GM21526 (cell line): ENCODE measurements around the gene CCDC88C.

Experiments
- ATAC-seq: cut with Tn5 transposase; IDR thresholded peaks from one replicate; pipeline ENCODE4 v1.9.1; 2021; ENCODE audit warnings: moderate library complexity; ENCODE audit not compliant: unreplicated experiment, low FRiP score

Gene CCDC88C

DNA sequence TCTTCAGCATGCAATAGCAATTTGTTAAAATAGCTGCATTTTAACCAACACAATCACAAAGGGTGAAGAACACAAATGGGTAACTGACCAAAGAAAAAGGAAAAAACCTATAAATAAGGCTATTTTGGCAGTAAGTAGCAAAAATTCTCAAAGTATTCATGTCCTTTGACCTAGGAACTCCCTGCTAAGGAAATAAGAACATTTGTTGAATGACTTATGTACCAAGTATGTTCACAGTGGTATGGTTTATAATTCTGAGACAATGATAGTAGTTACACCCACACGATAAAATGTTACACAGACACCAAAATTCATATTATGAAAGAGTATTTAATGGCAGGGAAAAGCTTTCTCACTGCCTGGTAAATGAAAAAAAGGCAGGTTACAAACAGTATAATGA is 16.9 kb downstream of the CCDC88C start:
- ATAC-seq, result no peak

DNA sequence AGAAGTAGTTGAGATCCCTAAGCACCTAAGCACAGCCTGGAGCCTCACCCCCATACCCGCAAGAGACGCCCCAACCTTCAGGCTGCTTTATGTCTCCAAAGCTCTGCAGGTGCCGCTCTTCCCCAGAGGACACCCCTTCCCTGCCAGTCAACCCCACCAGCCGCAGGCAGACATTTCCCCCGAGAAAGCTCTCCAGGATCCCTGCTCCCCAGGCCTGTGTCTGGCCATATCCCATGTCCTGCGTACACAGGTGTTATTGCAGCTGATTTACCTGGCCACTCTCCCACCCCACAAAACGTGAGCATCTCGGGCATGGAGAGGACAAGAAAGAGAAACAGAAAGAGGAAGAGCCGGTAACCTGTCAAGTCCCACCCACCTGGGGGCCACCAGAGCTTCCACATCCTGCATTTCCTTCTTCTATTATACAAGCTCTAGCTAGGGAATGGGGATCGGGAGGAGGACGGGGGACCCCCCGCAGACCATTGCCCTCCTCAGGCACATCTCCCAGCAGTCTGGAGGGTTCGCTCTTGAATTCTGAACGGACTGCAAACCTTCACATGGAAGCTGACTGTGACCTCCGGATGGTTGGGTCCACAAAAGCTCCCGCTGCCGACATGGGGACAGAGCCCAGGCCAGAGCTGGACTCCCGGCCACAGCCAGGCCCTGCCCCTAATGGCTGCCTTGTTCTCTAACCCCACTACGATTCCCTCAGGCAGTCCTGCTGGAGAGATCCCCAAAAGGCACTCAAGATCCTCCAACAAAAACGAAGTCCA is 17.6 kb downstream of the CCDC88C start:
- no peak for ATAC-seq

DNA sequence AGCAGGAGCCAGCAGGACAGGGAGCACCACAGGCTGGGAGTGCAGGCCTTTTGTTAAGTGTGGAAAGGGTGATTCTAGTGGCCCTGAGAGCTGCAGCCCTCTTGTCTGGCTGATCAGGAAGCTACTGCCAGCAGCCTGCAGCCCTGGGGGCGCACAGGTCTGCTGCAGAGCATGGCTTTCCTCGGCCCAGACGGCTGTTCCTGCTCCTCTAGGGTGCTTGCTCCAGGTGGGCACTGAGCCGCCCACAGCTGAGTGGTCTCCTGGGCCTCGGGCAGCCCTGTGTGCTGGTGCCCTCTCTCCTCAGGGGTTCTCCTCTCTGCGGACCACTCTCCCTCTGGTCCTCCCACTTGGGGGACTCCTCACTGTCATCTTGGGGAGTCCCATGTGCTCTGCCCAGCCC is 18.9 kb downstream of the CCDC88C start:
- no peak for ATAC-seq

DNA sequence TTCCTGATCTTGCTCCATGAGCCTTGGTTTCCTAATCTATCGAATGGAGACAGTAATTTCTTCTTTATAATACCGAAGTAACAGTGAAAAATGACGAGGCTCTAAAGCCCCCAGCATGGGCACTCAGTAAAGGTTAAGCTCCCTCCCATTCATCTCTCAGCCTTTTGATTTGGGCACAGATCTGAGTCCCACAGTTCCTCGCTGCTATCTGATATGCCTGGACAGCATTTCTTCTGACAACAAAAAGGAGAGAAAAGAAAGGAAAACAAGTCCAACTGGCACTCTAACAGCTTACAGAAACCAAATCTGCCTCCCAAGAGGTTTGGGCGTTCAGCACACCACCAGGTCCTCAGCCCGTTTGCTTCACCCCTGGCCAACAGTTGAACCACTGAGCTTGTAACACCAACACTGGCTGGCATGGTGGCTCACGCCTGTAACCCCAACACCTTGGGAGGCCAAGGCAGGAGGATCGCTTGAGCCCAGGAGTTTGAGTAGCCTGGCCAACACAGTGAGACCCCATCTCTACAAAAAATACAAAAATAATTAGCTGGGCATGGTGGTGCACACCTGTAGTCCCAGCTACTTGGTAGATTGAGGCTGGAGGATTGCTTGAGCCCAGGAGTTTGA is 19.5 kb downstream of the CCDC88C start:
- no peak for ATAC-seq

DNA sequence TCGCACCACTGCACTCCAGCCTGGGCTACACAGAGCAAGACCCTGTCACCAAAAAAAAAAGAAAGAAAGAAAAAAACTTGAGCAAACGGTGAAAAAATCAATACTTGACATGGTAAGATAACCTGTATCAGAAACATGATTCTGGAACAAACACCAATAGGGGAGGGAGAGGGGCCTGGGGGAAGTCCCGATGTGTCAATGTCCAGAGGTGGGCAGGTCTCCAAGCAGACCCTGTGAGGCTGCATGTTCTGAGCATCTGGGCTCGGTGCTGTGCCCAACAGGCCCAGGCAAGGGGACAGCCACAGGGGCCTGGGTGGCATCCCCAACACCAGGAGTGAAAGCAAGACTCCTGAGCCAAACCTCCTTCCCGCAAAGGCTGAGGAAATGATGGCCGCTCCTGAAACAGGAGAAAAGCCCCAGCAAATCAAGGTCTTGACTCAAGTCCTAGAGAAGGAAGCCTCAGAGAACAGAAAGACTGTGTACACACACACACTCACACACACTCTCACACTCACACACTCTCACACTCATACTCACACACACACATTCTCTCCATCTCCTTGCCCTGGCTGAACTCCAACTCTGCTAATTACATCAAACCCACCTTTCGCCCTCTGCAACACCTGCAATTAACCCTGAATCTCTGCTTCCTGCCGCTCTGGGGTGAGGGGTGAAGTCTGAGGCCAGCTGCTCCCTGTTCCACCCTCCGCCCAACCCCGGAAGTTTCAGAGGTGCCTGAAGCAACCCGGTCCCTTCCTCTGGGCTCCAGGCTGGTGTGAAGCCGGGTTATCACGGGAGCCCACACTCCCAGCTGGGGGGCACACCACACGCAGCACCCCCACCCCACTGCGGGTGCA is 20.4 kb downstream of the CCDC88C start:
- ATAC-seq, result peak; percentile 60

DNA sequence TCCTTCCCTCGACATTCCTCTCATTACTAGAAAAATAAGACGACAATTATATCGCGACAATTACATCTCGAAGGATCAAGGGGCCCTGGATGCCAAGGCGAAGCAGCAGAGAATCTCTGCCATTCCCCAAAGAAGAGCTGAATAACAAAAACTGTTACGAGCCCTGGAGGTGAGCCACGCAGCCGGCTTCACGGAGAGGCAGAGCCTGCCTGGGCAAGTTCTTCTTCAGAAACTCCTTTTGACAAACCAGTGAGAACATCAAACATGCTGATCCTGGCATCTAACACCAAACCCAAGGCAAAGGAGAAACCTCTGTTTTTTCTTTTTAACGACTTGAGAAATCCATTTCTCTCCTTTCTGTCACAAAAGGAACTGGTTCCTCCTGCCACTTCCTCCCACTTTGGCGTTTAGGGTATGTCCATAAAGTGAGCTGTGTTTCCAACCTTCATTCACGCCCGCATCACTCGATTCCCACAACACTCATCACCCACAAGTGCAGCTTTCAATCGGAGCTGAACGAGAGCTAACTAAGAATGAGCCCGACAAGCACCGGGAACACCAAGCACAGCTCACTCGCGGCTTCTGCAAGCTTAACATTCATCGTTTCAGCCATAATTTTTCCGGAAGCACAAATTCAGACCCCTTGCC is 21.5 kb downstream of the CCDC88C start:
- ATAC-seq, result no peak

DNA sequence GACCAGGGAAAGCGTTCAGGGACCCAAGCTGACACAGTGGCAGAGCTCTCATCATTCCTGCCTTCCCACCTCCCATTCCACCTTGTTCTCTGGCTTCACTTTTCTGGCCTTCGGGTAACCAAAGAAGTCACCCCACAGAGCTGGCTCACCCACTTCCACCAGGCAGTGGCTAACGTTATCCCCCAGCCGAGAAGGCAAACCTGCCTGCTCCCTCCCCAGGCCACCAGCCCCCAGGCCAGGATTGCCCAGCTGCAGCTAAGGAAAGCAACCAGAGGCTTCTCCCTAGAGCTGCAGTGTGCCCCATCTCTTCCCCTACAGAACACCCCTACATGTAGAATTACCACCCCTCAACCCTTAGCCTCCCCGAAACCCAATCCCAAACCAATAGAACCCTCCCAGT is 22.2 kb downstream of the CCDC88C start:
- no peak for ATAC-seq

DNA sequence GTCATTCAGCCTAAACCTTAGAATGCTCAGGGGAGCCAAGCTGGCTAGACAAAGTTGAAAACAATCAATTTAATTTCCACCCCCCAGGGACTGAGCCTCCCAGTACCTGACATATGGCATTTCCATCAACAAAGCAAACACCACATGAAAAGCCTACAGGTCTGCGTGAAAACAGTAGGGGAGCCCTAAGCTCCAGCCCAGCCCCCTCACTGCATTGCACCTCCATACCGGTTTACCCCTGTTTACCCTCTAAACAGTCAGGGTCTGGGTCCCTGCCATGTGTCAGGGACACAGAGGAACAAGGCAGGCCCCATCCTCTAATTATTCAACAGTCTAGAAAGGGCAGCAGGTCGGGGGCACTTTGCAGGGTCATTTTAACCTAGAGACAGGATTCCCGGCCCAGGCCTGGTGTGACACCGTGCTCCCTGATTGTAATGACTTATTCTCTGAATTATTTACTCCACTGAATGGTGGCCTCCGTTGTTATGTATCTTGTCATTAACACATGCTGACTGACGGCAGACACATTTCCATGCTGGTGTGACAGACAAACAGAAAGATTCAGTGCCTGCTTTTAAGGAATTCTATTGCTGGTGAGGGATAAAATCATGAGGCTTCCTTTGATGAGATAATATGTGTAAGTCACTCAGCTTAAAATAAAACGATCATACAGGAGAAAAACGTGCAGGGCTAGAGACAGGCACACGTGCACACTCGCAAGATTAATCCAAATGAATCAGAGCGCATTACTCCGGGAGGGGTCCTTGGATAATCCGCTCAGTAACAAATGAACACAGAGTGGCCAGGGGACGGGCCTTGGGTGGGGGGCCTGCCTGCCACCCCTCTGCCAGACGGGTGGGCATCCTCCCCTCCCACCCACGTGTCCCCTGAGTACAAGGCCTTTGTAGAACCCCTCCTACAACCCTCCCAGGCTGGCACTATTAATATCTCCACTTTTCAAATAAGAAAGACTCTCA is 23.2 kb downstream of the CCDC88C start:
- ATAC-seq, result no peak

DNA sequence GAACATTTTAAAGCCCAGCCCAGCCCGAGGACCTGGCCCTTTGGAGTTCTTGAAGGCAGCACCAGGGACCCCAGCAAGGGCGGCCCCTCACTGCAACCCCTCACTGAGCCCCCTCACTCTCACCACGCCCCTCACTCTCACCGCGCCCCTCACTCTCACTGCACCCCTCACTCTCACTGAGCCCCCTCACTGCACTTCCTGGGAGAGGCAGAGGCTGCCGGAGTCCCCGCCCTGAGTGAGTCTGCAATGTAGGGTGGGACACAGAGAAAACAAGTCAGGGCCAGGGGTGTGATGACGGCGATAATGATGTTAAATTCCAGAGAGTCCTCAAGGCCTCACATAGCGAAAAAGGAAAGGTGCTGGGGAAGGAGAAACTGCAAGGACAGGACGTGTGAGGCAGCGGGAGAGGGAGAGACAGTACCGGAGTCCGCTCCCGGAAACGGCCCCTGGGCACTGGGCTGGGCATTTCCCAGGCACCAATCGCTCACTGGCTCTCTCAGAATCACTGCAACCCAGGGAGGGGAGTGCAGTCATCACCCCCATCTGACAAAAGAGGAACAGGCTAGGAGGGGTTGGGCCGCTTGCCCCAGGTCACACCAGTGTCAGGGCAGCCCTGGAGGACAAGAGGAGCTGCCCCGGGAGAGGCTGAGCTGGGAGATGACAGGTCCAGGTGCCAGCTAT is 24.9 kb downstream of the CCDC88C start:
- no peak for ATAC-seq

DNA sequence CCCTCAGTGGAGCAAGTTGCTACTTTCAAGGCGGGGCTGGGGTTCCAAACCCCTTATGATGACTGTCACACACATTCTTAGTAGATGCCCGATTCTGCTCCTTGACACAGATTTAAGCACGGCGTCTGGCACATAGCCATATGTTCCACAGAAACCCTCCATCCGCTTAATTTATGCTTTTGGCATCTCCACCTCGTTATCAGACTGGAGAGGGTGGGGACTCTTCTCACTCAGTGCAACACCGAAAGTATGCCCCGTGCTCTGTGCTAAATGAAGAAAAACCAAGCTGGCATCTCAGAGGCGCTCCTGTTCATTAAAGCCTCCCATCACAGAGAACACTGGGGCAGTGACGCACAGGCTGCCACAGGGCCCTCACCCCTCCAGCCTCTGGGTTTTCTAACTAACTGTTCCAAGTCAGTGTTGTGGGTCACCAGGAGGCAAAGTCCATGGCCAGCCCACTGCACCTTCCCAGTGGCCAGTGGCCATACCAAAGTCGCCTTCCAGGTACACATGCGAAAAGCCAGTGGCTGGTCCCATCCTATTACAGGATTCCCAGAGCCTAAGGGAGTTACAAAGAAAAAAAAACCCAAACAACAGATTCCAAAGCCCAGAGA is 27.3 kb downstream of the CCDC88C start:
- ATAC-seq, result no peak

DNA sequence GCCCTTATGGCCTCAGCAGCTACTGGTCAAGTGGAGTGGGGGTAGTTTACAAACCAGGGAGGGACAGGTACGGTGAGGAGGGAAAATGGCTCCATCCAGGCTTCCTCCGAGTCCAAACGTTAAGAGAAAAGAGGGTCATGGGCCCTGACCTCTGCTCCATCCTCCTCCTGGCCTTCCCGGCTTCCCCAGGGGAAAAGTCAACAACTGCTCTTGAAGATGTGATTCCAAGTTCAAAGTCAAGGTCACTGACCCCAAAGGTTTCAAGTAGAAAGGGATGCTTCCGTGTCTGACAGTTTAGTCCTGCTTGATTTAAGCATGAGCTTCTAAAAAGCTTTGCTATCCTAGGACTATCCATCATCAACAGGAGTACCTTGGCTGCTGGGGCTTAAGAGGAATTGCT is 28.5 kb downstream of the CCDC88C start:
- ATAC-seq, result no peak

DNA sequence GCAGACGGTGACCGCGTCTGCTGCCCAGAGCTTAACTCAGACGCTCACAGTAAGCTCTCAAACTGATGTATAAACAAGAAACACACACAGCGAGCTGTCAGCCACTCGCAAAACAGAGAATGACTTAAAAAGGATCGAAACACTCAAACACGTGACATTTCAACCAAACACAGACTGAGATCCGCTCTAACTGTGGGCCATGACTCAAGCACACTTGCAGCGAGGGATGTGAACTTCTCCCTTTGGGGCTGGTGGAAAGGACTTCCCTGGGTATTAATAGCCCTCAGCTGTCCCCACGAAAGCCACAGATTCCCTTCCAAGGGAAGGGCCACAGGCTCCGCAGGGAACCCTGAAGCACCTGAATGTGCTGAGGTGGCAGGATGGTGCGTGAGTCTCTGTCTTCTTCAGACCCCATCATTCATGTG is 29.1 kb downstream of the CCDC88C start:
- ATAC-seq, result peak; percentile 47

DNA sequence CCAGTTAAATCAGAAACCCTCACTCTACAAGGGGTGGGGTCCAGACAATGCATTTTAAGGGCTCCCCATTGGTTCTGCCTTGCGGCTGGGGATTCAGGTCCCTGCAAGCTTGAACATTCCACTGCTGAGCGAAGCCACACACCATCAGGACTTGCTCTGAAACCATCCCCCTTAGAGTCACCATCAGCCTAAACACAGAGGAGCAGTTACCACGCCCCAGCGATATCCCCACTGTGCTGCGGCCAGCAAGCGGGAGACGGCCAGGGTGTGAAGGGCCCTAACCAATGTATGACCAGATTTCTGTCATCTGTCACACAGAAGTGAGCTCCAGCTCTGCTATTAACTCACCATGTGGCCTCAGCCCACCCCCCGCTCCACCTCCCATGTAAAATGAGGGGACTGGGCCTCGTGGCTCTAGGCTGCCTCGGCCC is 29.7 kb downstream of the CCDC88C start:
- no peak for ATAC-seq

DNA sequence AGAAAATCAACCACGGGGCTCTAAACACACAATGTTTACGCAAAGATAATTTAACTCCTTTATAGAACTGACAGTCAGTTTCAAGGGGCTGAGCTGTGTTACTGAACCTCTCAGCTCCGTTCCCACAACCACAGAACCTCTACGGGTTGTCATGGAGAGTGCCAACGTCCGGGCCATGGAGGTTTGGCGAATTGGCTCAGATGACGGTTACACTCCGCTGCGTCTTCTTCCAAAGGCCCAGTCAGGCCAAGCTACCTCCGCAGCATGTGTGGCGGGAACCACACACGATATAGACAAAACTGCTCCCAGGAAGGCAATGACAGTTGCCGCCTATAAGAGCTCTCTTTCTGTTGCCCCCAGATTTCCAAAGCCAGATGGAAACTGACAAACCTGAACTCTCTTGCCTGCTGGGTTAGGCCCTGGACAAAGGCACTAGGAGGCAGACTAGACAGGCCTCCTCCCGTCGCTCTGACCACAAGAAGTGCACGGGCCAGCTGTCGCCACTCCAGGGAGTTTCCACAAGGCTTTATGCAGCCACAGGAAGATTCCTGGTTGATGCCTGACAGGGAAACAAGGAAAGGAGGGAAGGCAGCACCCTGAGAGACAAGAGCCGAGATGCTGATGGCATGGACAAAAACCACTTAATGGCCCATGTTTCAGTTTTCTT is 30.3 kb downstream of the CCDC88C start:
- no peak for ATAC-seq

DNA sequence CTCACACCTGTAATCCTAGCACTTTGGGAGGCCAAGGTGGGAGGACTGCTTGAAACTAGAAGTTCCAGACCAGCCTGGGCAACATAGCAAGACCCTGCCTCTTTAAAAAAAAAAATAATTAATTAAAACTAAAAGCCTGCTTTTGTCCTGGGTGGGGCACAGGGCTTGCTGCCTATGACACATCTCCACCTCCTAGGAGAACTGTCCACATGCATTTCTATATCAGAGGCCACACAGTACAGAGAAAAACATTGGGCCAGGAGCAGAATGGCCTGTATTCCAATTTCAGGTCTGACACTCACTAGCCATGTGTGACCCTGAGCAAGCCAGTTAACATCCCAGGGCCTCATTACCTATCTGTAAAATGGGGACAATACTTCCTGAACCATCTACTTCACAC is 31.9 kb downstream of the CCDC88C start:
- ATAC-seq, result no peak

DNA sequence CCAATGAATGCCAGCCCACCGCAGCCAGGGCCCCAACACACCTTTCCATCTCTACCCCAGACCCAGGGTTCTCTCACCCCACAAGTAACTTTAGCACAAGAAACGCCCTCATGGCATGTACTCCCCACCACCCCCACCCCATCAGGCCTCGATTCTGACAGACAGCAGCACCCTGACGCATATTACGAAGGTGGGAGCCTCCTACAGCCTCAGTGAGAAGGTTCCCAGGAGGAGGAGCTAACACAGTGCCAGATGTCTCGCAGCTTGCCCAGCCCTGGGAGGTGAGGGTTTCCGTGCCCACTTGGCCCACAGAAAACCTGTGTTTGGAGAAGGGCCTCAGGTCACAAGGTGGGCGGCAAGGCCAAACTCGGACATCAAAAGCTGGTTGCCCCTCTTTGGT is 32.4 kb downstream of the CCDC88C start:
- no peak for ATAC-seq

DNA sequence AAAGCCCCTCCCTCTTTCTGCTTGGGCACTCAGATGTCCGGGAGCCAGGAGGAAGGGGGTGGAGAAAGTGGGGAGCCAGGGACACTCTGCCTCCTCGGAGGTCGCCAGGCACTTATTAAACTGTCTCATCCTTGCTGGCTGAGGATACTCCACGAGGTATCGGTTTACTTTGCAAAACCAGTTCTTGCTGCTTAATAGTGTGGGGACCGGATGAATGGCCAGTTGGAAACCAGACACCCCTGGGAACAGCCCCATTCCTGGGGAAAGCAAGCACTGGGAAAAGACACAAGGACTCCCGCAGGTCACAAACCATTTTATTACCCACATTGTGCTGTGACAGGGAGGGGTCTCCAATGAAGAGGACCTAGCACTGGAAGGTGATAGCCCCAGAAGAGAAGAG is 34.2 kb downstream of the CCDC88C start:
- ATAC-seq, result no peak
